ENCODE results near the gene MED13. TPM values are rescaled to one million over a fixed set of nuclear protein-coding genes. Genes with fewer than 3 reads are reported as not detected.
A peak's percentile ranks its signal among the peaks of the same experiment; 100 is the strongest.

MED13 gene
- total and polyA plus RNA-seq, 9 of the 15 experiments (the other 6 are each of a cell fraction or from before 2014, with no cell fraction given) = 5.4 to 48.4 (median 28.2) TPM

DNA sequence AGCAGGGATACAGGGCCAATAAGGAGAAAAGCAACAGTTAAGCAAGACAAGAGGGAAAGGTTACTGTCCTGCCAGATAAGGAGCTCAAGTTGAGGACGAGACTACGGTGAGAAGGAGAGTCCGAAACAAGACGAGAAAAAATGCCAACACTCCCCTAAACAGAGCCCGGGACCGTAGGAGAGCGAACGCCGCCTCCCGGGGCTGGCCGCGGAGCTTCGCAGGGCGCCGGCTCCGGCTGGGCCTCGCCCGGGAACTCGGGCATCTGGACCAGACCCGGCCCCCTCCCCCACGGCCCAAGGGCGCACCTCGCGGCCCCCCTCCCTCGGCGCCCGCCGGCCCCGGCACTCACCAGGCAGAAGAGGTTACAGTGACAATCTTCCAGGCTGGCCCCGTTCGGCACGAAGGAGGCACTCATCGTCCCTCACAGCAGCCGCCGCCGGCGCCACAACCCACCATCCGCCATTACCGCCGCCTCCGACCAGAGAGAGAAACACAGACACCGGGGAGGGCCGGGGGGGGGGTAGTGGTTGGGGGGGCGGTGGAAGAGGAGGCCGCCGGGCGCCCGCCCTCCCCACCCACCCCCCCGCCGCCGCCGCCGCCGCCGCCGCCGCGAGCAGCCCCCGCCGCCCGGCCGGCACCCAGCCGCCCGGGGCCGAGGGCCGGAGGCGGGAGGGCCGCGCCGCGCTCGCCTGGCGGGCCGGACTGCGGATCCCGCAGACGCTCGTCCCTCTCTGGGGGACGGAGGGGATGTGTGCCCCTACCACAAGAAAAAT lies at the start of gene MED13 (continued):
- TF ChIP-seq, protein P1, sequence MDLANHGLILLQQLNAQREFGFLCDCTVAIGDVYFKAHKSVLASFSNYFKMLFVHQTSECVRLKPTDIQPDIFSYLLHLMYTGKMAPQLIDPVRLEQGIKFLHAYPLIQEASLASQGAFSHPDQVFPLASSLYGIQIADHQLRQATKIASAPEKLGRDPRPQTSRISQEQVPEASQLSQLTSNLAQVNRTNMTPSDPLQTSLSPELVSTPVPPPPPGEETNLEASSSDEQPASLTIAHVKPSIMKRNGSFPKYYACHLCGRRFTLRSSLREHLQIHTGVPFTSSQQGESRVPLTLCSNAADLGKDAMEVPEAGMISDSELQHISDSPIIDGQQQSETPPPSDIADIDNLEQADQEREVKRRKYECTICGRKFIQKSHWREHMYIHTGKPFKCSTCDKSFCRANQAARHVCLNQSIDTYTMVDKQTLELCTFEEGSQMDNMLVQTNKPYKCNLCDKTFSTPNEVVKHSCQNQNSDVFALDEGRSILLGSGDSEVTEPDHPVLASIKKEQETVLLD (IDR thresholded peaks at IDR 0.05) = no peak
- TF ChIP-seq RAD21 (CRISPR knock-in tag; conservative IDR thresholded peaks at IDR 0.05 in 1 of 2, IDR thresholded peaks at IDR 0.05 in 1 of 2) (no peak), ZNF445 (CRISPR knock-in tag; IDR thresholded peaks at IDR 0.05; ENCODE audit: low read depth) (no peak), ZEB2 (IDR thresholded peaks at IDR 0.05) (0 out of 2 replicates have a peak, but pooled peaks have one; percentile 24), ATF7 (IDR thresholded peaks at IDR 0.05) (no peak), XRCC3 (IDR thresholded peaks at IDR 0.05) (no peak), TEAD4 (IDR thresholded peaks at IDR 0.05; ENCODE audit: low read length) (0 out of 2 replicates have a peak, but pooled peaks have one; percentile 20), TEAD4 (CRISPR knock-in tag; IDR thresholded peaks at IDR 0.05; ENCODE audit: borderline replicate concordance) (no peak), ZNF79 (CRISPR knock-in tag; IDR thresholded peaks at IDR 0.05; ENCODE audit: low read depth) (no peak), PHF20 (IDR thresholded peaks at IDR 0.05; ENCODE audit: partially characterized antibody) (no peak), ATF1 (CRISPR knock-in tag; IDR thresholded peaks at IDR 0.05) (no peak), ATF1 (tag; IDR thresholded peaks at IDR 0.05) (no peak), ZNF324 (CRISPR knock-in tag; IDR thresholded peaks at IDR 0.05) (no peak)
- TF ChIP-seq, protein P2, sequence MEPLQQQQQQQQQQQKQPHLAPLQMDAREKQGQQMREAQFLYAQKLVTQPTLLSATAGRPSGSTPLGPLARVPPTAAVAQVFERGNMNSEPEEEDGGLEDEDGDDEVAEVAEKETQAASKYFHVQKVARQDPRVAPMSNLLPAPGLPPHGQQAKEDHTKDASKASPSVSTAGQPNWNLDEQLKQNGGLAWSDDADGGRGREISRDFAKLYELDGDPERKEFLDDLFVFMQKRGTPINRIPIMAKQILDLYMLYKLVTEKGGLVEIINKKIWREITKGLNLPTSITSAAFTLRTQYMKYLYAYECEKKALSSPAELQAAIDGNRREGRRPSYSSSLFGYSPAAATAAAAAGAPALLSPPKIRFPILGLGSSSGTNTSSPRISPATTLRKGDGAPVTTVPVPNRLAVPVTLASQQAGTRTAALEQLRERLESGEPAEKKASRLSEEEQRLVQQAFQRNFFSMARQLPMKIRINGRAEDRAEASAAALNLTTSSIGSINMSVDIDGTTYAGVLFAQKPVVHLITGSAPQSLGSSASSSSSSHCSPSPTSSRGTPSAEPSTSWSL (CRISPR knock-in tag; IDR thresholded peaks at IDR 0.05; ENCODE audit: borderline replicate concordance) = no peak
- TF ChIP-seq, protein P3, sequence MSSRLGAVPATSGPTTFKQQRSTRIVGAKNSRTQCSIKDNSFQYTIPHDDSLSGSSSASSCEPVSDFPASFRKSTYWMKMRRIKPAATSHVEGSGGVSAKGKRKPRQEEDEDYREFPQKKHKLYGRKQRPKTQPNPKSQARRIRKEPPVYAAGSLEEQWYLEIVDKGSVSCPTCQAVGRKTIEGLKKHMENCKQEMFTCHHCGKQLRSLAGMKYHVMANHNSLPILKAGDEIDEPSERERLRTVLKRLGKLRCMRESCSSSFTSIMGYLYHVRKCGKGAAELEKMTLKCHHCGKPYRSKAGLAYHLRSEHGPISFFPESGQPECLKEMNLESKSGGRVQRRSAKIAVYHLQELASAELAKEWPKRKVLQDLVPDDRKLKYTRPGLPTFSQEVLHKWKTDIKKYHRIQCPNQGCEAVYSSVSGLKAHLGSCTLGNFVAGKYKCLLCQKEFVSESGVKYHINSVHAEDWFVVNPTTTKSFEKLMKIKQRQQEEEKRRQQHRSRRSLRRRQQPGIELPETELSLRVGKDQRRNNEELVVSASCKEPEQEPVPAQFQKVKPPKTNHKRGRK (tag; IDR thresholded peaks at IDR 0.05) = no peak
- TF ChIP-seq, protein P4, sequence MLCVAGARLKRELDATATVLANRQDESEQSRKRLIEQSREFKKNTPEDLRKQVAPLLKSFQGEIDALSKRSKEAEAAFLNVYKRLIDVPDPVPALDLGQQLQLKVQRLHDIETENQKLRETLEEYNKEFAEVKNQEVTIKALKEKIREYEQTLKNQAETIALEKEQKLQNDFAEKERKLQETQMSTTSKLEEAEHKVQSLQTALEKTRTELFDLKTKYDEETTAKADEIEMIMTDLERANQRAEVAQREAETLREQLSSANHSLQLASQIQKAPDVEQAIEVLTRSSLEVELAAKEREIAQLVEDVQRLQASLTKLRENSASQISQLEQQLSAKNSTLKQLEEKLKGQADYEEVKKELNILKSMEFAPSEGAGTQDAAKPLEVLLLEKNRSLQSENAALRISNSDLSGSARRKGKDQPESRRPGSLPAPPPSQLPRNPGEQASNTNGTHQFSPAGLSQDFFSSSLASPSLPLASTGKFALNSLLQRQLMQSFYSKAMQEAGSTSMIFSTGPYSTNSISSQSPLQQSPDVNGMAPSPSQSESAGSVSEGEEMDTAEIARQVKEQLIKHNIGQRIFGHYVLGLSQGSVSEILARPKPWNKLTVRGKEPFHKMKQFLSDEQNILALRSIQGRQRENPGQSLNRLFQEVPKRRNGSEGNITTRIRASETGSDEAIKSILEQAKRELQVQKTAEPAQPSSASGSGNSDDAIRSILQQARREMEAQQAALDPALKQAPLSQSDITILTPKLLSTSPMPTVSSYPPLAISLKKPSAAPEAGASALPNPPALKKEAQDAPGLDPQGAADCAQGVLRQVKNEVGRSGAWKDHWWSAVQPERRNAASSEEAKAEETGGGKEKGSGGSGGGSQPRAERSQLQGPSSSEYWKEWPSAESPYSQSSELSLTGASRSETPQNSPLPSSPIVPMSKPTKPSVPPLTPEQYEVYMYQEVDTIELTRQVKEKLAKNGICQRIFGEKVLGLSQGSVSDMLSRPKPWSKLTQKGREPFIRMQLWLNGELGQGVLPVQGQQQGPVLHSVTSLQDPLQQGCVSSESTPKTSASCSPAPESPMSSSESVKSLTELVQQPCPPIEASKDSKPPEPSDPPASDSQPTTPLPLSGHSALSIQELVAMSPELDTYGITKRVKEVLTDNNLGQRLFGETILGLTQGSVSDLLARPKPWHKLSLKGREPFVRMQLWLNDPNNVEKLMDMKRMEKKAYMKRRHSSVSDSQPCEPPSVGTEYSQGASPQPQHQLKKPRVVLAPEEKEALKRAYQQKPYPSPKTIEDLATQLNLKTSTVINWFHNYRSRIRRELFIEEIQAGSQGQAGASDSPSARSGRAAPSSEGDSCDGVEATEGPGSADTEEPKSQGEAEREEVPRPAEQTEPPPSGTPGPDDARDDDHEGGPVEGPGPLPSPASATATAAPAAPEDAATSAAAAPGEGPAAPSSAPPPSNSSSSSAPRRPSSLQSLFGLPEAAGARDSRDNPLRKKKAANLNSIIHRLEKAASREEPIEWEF (CRISPR knock-in tag; IDR thresholded peaks at IDR 0.05) = no peak
- TF ChIP-seq, protein P5, sequence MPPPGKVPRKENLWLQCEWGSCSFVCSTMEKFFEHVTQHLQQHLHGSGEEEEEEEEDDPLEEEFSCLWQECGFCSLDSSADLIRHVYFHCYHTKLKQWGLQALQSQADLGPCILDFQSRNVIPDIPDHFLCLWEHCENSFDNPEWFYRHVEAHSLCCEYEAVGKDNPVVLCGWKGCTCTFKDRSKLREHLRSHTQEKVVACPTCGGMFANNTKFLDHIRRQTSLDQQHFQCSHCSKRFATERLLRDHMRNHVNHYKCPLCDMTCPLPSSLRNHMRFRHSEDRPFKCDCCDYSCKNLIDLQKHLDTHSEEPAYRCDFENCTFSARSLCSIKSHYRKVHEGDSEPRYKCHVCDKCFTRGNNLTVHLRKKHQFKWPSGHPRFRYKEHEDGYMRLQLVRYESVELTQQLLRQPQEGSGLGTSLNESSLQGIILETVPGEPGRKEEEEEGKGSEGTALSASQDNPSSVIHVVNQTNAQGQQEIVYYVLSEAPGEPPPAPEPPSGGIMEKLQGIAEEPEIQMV (tag; conservative IDR thresholded peaks at IDR 0.05; ENCODE audit: low read depth) = peak; percentile 85
